H1 (cell line): ENCODE data around the gene CCDC159. TPM values are rescaled to one million over a fixed set of nuclear protein-coding genes. Genes with fewer than 3 reads are reported as not detected.

Experiments used
- CREB1 ChIP-seq: IDR thresholded peaks from 2 replicates; pipeline ENCODE4 v1.6.1; 2012; ENCODE audit warnings: inconsistent platforms
- CTBP2 ChIP-seq: IDR thresholded peaks from 2 replicates; pipeline ENCODE4 v1.7.0; 2011; ENCODE audit warnings: borderline replicate concordance, mild to moderate bottlenecking, moderate library complexity, mixed read lengths, low read length; ENCODE audit not compliant: insufficient read depth, insufficient read length
- MAFK ChIP-seq: IDR thresholded peaks from 2 replicates; pipeline ENCODE4 v1.6.1; 2012; ENCODE audit warnings: low read depth, mild to moderate bottlenecking, improper control_type of control experiment, low read length
- NRF1 ChIP-seq: IDR thresholded peaks from 2 replicates; pipeline ENCODE4 v1.6.1; 2011; ENCODE audit warnings: mild to moderate bottlenecking, low read depth, low read length, improper control_type of control experiment
- RAD21 ChIP-seq, 2 experiments: IDR thresholded peaks in 1 of 2; conservative IDR thresholded peaks in 1 of 2; 2 replicates each; pipeline ENCODE4 v1.6.1; 2011; ENCODE audit warnings: low read depth in 2 of 2, low read length in 2 of 2, improper control_type of control experiment in 1 of 2, inconsistent platforms in 1 of 2, mild to moderate bottlenecking in 1 of 2, moderate library complexity in 1 of 2
- RXRA ChIP-seq: IDR thresholded peaks from 2 replicates; pipeline ENCODE4 v1.6.1; 2011; ENCODE audit warnings: low read depth, mild to moderate bottlenecking, low read length, moderate library complexity; ENCODE audit not compliant: insufficient read depth
- SIN3A ChIP-seq, 2 experiments: IDR thresholded peaks in 1 of 2; conservative IDR thresholded peaks in 1 of 2; 2 replicates each; pipeline ENCODE4 v1.6.1; 2011 to 2012; ENCODE audit warnings: low read length in 2 of 2, improper control_type of control experiment in 1 of 2, low read depth in 1 of 2, mild to moderate bottlenecking in 1 of 2
- SP1 ChIP-seq: IDR thresholded peaks from 2 replicates; pipeline ENCODE4 v1.6.1; 2011; ENCODE audit warnings: low read depth, low read length
- TCF12 ChIP-seq: IDR thresholded peaks from 2 replicates; pipeline ENCODE4 v1.6.1; 2011; ENCODE audit warnings: low read depth, mild to moderate bottlenecking, low read length
- polyA plus RNA-seq, 7 experiments: library from polyadenylated mRNA; depleted of rRNA in 3 of 7; stranded (reverse) in 5 of 7; unstranded in 2 of 7; fragments of >200 nt in 5 of 7; fragments of 200-250 nt in 2 of 7; gene quantifications; 1 replicate in 5 of 7; 2 replicates in 1 of 7; 4 replicates in 1 of 7; pipeline versions ENCODE4 v1.2.1 to v1.2.3, GENCODE V29; 2011 to 2013; ENCODE audit warnings: missing spikeins in 2 of 7, mixed read lengths in 2 of 7
- total RNA-seq: library from RNA; stranded (reverse); fragmentation: NEBNext Ultra II Directional; extraction: Animal tissue kit (Norgen Biotek cat#: 25700); gene quantifications from 2 replicates; pipeline ENCODE4 v1.2.1, GENCODE V29; 2021
- TF ChIP-seq, protein P1 (sequence below): IDR thresholded peaks from 2 replicates; pipeline ENCODE4 v1.6.1; 2011; ENCODE audit warnings: low read depth, mild to moderate bottlenecking, low read length; ENCODE audit not compliant: insufficient read depth

The CCDC159 gene
- total and polyA plus RNA-seq, 2 of the 8 experiments (the other 6 are each of a cell fraction or from before 2014, with no cell fraction given) = 4.0 to 5.4 TPM

DNA sequence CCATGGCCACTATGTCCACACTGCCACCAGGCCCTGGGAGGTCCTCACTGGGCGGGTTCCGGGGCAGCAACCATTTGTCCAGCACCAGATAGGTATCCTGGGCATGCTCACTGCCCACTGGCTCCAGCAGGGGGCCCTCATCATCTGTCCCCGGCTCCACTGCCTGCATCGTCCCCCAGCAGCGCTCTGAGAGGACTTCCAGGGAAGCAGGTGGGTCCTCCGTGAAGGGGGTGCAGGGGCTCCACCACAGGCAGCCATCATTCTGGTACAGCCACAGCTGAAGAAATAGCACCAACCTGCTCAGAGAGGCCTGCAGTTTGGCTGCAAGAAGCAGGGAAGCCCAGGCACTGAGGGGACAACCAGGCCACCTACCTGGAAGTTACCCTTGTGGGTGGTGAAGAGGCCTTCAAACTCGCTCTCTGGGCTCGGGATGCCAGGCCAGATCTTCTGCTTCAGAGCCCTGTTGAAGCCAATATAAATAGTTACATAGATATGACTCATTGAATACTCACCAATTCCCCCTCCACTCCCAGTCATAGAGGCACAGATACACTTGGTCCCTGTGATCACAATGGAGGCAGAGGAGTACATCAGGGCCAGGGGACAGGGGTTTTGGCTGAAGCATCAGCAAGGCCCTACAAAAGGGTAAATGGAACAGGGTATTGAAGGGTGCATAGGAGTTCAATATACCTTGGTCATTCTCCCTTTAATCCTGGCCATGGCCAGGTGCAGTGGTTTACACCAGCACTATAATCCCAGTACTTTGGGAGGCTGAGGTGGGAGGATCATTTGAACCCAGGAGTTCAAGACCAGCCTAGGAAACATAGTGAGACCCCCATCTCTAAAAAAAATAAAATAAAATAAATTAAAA is 32.2 kb downstream of the CCDC159 start (continued):
- TF ChIP-seq NRF1 (no peak), SP1 (no peak), CTBP2 (peak; percentile 40), RXRA (no peak), RAD21 (IDR thresholded peaks at IDR 0.05 in 1 of 2, conservative IDR thresholded peaks at IDR 0.05 in 1 of 2; ENCODE audit: low read depth in 2 of 2, low read length in 2 of 2) (peak; percentile 60 to 72), TCF12 (no peak), MAFK (no peak), CREB1 (no peak), SIN3A (conservative IDR thresholded peaks at IDR 0.05 in 1 of 2, IDR thresholded peaks at IDR 0.05 in 1 of 2; ENCODE audit: low read depth in 1 of 2, low read length in 2 of 2) (no peak)
- TF ChIP-seq, protein P1, sequence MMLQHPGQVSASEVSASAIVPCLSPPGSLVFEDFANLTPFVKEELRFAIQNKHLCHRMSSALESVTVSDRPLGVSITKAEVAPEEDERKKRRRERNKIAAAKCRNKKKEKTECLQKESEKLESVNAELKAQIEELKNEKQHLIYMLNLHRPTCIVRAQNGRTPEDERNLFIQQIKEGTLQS = no peak
